H1 (cell line): ENCODE data around the gene C9orf50.

Experiments
- BACH1 ChIP-seq: IDR thresholded peaks from 2 replicates; pipeline ENCODE4 v1.6.1; 2012; ENCODE audit warnings: low read length, improper control_type of control experiment
- MAX ChIP-seq: IDR thresholded peaks from 2 replicates; pipeline ENCODE4 v1.6.1; 2012; ENCODE audit warnings: inconsistent platforms
- POLR2A ChIP-seq, 2 experiments: IDR thresholded peaks; 1 replicate in 1 of 2; 2 replicates in 1 of 2; pipeline ENCODE4 v1.6.1; 2011; ENCODE audit warnings: low read depth in 2 of 2, low read length in 2 of 2, mild to moderate bottlenecking in 2 of 2; ENCODE audit errors: control extremely low read depth in 1 of 2
- POLR2AphosphoS5 ChIP-seq: IDR thresholded peaks from 2 replicates; pipeline ENCODE4 v1.6.1; 2011; ENCODE audit warnings: low read depth, low read length
- RAD21 ChIP-seq, 2 experiments: IDR thresholded peaks in 1 of 2; conservative IDR thresholded peaks in 1 of 2; 2 replicates each; pipeline ENCODE4 v1.6.1; 2011; ENCODE audit warnings: low read depth in 2 of 2, low read length in 2 of 2, improper control_type of control experiment in 1 of 2, inconsistent platforms in 1 of 2, mild to moderate bottlenecking in 1 of 2, moderate library complexity in 1 of 2
- RNF2 ChIP-seq: fragments of 200-900, 300-1000 bp; sonication (generic); IDR thresholded peaks from 2 replicates; pipeline ENCODE4 v1.7.1; 2016; ENCODE audit warnings: borderline replicate concordance, low read depth, mild to moderate bottlenecking, antibody characterized with exemption, low read length; ENCODE audit not compliant: poor library complexity, severe bottlenecking; ENCODE audit errors: missing control alignments
- SAP30 ChIP-seq: fragments of 300-600 bp; sonication (generic); IDR thresholded peaks from 2 replicates; pipeline ENCODE4 v1.7.1; 2012; ENCODE audit warnings: low read length, moderate library complexity, mild to moderate bottlenecking, inconsistent platforms; ENCODE audit not compliant: insufficient read depth, insufficient replicate concordance
- SIRT6 ChIP-seq: IDR thresholded peaks from one replicate; pipeline ENCODE4 v1.7.1; 2012; ENCODE audit warnings: low read length, inconsistent platforms
- TEAD4 ChIP-seq: IDR thresholded peaks from 2 replicates; pipeline ENCODE4 v1.6.1; 2012; ENCODE audit warnings: low read depth, low read length, inconsistent platforms, mixed read lengths
- TF ChIP-seq, protein P1 (sequence below), 3 experiments: IDR thresholded peaks; 1 replicate in 2 of 3; 2 replicates in 1 of 3; pipeline versions ENCODE4 v1.5.1 to v1.6.1; 2011; ENCODE audit warnings: low read length in 3 of 3, mild to moderate bottlenecking in 3 of 3, inconsistent platforms in 2 of 3, low read depth in 1 of 3, moderate library complexity in 1 of 3; ENCODE audit not compliant: insufficient read depth in 1 of 3; ENCODE audit errors: control extremely low read depth in 1 of 3

DNA sequence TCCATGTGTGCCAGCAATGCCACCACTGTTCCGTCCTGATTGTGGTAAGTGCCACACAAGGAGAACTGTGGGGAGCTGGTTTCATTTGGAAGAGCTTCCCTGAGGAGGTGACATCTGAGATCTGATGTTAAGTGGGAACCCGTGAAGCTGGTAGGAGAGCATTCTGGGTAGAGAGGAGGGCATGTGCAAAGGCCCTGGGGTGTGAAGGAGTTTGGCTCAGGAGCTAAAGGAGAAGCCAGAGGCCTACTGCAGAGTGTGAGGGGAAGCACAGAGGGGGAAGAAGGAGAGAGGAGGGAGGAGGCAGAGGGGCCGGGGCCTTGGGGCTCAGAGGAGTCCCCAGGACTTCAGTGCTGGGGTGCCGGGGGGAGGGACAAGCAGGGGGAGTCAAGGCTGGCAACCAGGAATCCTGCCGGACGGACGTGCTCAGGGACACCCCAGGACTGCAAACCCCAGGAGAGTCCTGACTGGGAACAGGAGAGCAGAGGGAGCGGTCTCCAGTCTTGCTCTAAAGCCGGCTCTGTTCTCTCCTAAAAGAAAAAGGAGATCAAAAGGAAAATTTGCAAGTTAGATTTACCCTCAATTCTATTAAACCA lies 19.7 kb downstream of the C9orf50 start:
- TF ChIP-seq SAP30 (no peak), SIRT6 (no peak), POLR2A (IDR thresholded peaks at IDR 0.05; ENCODE audit: control extremely low read depth in 1 of 2, low read depth in 2 of 2, low read length in 2 of 2) (no peak), TEAD4 (no peak), RAD21 (IDR thresholded peaks at IDR 0.05 in 1 of 2, conservative IDR thresholded peaks at IDR 0.05 in 1 of 2; ENCODE audit: low read depth in 2 of 2, low read length in 2 of 2) (no peak), MAX (no peak), POLR2AphosphoS5 (no peak), RNF2 (no peak), BACH1 (no peak)
- TF ChIP-seq, protein P1, sequence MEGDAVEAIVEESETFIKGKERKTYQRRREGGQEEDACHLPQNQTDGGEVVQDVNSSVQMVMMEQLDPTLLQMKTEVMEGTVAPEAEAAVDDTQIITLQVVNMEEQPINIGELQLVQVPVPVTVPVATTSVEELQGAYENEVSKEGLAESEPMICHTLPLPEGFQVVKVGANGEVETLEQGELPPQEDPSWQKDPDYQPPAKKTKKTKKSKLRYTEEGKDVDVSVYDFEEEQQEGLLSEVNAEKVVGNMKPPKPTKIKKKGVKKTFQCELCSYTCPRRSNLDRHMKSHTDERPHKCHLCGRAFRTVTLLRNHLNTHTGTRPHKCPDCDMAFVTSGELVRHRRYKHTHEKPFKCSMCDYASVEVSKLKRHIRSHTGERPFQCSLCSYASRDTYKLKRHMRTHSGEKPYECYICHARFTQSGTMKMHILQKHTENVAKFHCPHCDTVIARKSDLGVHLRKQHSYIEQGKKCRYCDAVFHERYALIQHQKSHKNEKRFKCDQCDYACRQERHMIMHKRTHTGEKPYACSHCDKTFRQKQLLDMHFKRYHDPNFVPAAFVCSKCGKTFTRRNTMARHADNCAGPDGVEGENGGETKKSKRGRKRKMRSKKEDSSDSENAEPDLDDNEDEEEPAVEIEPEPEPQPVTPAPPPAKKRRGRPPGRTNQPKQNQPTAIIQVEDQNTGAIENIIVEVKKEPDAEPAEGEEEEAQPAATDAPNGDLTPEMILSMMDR (IDR thresholded peaks at IDR 0.05; ENCODE audit: control extremely low read depth in 1 of 3, insufficient read depth in 1 of 3, low read depth in 1 of 3, low read length in 3 of 3) = no peak
